GF-D8 (cell line): ENCODE measurements around the gene PRDX2.

Experiments used
- DNase-seq: peaks from one replicate; lab custom pipeline; 2025; lab: John Stamatoyannopoulos, UW

The PRDX2 gene

DNA sequence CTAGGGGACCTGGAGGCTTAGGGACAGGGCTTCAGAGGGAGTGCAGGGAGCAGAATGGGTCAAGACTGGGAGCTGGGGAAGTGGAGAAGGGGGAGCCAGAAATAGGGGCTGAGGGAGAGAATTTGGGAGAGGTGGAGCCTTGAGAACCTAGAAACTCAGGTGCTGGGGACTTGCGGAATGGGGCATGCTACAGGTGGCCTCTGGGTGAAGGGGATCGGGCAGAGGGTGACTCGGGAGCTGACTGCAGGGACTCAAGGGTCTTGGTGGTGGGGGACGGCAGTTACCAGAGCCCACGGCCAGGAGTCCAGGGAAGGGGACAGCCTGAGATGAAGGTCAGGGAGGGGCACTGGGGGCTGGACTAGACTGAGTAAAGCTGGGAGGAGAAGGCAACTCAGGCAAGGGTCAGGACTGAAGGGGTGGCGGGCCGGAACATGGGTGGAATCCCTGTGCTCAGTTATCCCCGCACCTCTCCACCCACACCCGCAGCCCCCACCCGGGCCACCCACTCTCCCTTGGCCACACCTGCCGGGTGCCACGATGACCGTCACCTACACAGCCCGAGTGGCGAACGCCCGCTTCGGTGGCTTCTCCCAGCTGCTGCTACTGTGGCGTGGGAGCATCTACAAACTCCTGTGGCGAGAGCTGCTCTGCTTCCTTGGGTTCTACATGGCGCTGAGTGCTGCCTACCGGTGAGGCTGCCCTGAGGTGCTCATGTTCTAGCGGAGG, 49.4 kb downstream of the PRDX2 start:
- no peak for DNase-seq

DNA sequence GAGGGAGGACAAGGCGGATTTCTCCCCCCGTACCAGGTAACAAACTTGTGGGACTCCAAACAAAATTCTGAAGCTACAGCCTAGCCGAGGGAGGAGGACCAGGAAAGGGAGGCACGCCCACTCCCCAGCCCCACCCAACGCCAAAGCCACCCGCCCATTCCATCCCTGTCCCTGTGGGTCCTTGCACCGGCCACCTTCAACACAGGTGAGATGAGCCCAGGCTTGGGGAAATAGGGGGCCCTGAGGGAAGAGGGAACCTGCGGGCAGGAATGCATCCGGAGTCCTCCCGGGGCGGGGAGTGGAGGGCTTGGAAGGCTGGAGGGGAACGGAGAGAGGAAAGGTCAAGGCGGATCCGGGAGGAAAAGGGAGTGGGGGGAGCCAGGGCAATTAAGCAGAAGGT, 50.0 kb downstream of the PRDX2 start, which contains the start of gene BEST2:
BEST2 (plus strand) TSS at position 157 of the 400 bp plus-strand sequence. CDS start 802 bp downstream, outside the sequence.
- DNase-seq, result no peak

DNA sequence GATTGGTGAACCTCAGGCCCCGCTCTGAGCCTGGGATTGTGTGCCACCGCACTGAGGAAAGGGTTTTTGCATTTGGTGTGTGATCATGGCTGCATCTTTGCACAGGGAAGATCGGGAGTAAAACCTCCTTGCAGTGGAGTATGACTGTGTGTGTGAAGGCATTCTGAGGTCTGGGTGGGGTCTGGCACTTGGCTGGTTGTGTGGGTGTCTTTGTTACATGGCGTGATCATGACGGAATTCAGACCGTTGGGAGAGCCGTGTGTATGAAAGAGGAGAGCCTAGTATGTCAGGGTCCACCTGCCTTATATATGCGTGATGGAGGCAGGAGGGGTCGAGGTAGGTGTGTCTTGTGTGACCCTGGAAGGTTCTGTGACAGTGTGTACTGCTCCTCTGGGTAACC, 50.7 kb downstream of the PRDX2 start:
- DNase-seq, result no peak

DNA sequence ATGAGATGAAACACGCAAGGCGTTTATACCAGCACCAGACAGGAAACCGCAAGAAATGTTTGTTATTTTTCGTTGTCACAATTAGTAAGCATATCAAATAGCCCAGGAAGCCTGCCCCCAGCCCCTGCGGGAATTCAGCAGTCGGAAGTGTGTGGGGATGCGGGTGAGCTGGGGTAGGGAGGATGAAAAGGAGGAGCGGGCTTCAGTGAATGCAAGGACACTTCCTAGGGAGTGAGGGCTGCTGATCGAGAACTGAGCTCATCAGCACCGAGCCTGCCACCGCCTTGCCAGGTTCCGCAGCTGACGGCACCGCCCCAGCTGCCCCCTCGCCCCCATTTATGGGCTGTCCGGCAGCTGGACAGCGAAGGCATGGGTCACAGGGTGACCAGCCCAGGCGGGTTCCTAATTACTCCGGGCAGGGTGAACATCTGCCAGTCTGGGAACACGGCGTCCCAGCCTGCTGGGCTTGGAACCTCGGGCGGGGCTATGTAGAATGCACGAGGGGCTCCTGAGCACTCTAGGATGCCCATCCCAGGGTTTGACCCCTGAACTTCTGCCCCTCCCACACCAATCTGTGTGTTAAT, 51.6 kb downstream of the PRDX2 start:
- no peak for DNase-seq

DNA sequence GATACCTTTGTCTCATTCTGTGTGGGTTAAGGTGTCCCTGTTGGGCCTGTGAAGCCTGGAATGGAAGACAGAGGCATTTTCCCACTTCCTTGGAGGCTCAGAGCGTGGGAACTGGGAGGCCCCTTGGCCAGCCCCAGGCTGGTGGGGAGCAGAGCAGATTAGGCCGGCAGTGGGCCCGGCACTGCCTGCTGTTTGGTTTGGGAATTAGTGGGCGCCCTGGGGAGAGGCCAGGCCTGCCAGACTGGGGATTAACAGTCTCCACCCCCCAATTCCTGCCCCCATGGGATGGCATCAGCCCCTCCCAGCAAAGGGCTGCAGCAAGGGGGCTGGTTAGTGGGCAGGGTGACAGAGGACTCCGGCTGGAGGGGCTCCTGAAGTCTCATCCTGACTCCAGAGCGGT, 53.1 kb downstream of the PRDX2 start:
- DNase-seq, result no peak
